ENCODE data around the gene STK11. TPM values are rescaled to one million over a fixed set of nuclear protein-coding genes. Genes with fewer than 3 reads are reported as not detected.
"Not testable (repeated sequence)": the region's sequence is repeated elsewhere in the genome, so short reads cannot be mapped to it uniquely, and the experiment has no call there.

The STK11 gene
- total RNA-seq, 1 donor from 2014 or later, result 71.8 TPM

GRCh38 chr19:1181606-1182005, 24.0 kb upstream of the STK11 start:
- no peak for TF ChIP-seq CTCF (IDR thresholded peaks at IDR 0.05; ENCODE audit: unreplicated experiment)
- Mint-ChIP-seq H3K9me3 (no peaks in the 10 kb centered on the region), H3K4me3 (peak overlapping the region; percentile 5), H3K27ac (peak overlapping the region; percentile 80), H3K4me1 (peaks cover 17% of the 10 kb centered on the region), H3K27me3 (ENCODE audit: low read depth) (no peaks in the 10 kb centered on the region), H3K36me3 (no peaks in the 10 kb centered on the region)
- DNase-seq (ENCODE audit: low spot score in 2 of 2, unreplicated experiment in 2 of 2), result no peak

- no peaks in the 10 kb centered on the region for H3K36me3 Mint-ChIP-seq
- peak overlapping the region; percentile 80 for H3K27ac Mint-ChIP-seq
- H3K4me3 Mint-ChIP-seq, result no peak overlapping the region
- H3K4me1 Mint-ChIP-seq, result peaks cover 17% of the 10 kb centered on the region
- H3K9me3 Mint-ChIP-seq, result no peaks in the 10 kb centered on the region
- DNase-seq (ENCODE audit: low spot score in 2 of 2, unreplicated experiment in 2 of 2), result no peak
- no peak for TF ChIP-seq CTCF (IDR thresholded peaks at IDR 0.05; ENCODE audit: unreplicated experiment)
- H3K27me3 Mint-ChIP-seq (ENCODE audit: low read depth), result no peaks in the 10 kb centered on the region
These were observed 23.5 kb upstream of the STK11 start for GRCh38 chr19:1182068-1182467.

GRCh38 chr19:1182727-1183126, 22.9 kb upstream of the STK11 start:
- Mint-ChIP-seq H3K4me1 (peaks cover 17% of the 10 kb centered on the region), H3K27me3 (ENCODE audit: low read depth) (no peaks in the 10 kb centered on the region), H3K27ac (no peak overlapping the region), H3K9me3 (no peaks in the 10 kb centered on the region), H3K36me3 (no peaks in the 10 kb centered on the region), H3K4me3 (no peak overlapping the region)
- TF ChIP-seq CTCF (IDR thresholded peaks at IDR 0.05; ENCODE audit: unreplicated experiment), result no peak
- no peak for DNase-seq (ENCODE audit: low spot score in 2 of 2, unreplicated experiment in 2 of 2)

GRCh38 chr19:1183543-1184172, 21.9 kb upstream of the STK11 start:
- no peaks in the 10 kb centered on the region for H3K9me3 Mint-ChIP-seq
- no peak overlapping the region for H3K4me3 Mint-ChIP-seq
- no peak overlapping the region for H3K27ac Mint-ChIP-seq
- no peaks in the 10 kb centered on the region for H3K36me3 Mint-ChIP-seq
- TF ChIP-seq CTCF (IDR thresholded peaks at IDR 0.05; ENCODE audit: unreplicated experiment), result no peak
- peaks cover 17% of the 10 kb centered on the region for H3K4me1 Mint-ChIP-seq
- DNase-seq (ENCODE audit: low spot score in 2 of 2, unreplicated experiment in 2 of 2), result no peak
- no peaks in the 10 kb centered on the region for H3K27me3 Mint-ChIP-seq (ENCODE audit: low read depth)

- no peak overlapping the region for H3K27ac Mint-ChIP-seq
- peaks cover 3% of the 10 kb centered on the region for H3K4me1 Mint-ChIP-seq
- no peak for DNase-seq (ENCODE audit: low spot score in 2 of 2, unreplicated experiment in 2 of 2)
- no peaks in the 10 kb centered on the region for H3K9me3 Mint-ChIP-seq
- no peak for TF ChIP-seq CTCF (IDR thresholded peaks at IDR 0.05; ENCODE audit: unreplicated experiment)
- H3K4me3 Mint-ChIP-seq, result no peak overlapping the region
- H3K27me3 Mint-ChIP-seq (ENCODE audit: low read depth), result no peaks in the 10 kb centered on the region
- no peaks in the 10 kb centered on the region for H3K36me3 Mint-ChIP-seq
These were observed 16.2 kb upstream of the STK11 start for GRCh38 chr19:1189419-1189818.

GRCh38 chr19:1199531-1199930, 6.0 kb upstream of the STK11 start:
- H3K27ac Mint-ChIP-seq, result no peak overlapping the region
- no peak overlapping the region for H3K4me3 Mint-ChIP-seq
- DNase-seq (ENCODE audit: low spot score in 2 of 2, unreplicated experiment in 2 of 2), result no peak
- no peaks in the 10 kb centered on the region for H3K27me3 Mint-ChIP-seq (ENCODE audit: low read depth)
- no peaks in the 10 kb centered on the region for H3K36me3 Mint-ChIP-seq
- no peak for TF ChIP-seq CTCF (IDR thresholded peaks at IDR 0.05; ENCODE audit: unreplicated experiment)
- H3K9me3 Mint-ChIP-seq, result no peaks in the 10 kb centered on the region
- peaks cover 12% of the 10 kb centered on the region for H3K4me1 Mint-ChIP-seq

- H3K36me3 Mint-ChIP-seq; H3K9me3 Mint-ChIP-seq; H3K27ac Mint-ChIP-seq; DNase-seq (ENCODE audit: low spot score in 2 of 2, unreplicated experiment in 2 of 2); H3K27me3 Mint-ChIP-seq (ENCODE audit: low read depth); H3K4me3 Mint-ChIP-seq: not testable (repeated sequence)
- peaks cover 12% of the 10 kb centered on the region for H3K4me1 Mint-ChIP-seq
These were observed 5.0 kb upstream of the STK11 start for GRCh38 chr19:1200614-1201013.
